EH (cell line): ENCODE measurements around the gene GRIA1.
A peak's percentile ranks its signal among the peaks of the same experiment; 100 is the strongest.

ENCODE experiments used
- DNase-seq: peaks from one replicate; pipeline ENCODE4 v3.0.0-alpha.2; 2015; ENCODE audit warnings: low read depth

The GRIA1 gene

DNA sequence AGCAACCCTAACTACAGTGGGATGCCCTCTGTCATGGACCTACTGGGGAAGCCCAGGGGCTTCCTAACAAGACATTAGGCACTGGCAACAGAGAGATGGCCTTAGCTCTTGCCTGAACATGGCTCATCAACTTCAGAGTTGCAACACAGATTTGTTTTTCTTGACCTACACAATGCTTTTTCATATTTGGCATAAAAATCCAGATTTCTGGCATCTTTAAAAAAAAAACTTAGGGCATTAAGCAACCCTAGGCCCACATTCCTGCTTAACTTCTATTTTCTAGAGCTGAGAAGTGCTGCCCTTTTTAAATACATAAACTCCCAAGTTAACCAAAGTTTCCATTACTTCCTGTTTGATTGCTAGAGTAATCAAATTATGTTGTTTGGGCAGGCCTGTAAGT is 8.0 kb downstream of the GRIA1 start:
- DNase-seq = peak; percentile 14

DNA sequence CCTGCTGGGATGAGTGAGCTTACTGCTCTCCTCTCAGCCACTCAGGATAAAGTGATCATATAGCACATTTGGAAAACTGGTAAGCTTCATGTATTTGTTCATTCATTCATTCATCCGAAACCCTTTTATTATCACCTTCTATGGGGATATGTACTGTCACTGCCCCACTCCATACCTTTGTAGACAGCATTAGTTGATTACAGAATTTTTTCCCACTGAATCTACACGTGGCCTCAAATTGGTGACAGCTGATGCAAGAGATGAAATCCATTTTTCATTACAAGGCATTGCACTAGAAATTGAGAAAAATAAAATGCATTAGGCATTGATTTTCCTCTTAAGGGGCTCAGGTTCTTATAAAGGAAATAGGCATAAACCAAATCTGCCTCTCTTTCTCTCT is 9.7 kb downstream of the GRIA1 start:
- DNase-seq = no peak

DNA sequence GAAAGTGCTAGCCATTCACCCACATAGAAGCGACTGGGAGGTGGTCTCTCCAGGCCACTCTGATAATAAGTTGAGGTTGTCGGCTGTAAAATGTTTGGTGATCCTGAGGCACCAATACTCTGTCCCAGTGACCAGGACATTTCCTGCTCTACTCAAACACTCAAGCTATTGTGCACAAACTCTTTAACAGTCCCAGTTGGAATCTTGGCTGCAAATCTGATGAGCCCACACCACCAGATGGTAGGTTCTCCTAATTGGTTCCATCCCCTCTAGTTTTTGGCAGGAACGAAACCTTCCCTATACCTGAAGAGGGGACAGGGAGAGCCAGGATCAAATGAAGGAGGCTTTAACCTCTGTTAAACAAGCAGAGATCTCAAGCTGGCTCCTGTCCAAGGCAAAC is 14.3 kb downstream of the GRIA1 start:
- no peak for DNase-seq

GRCh38 chr5:153508700-153509099 is 18.2 kb downstream of the GRIA1 start:
- DNase-seq = no peak

DNA sequence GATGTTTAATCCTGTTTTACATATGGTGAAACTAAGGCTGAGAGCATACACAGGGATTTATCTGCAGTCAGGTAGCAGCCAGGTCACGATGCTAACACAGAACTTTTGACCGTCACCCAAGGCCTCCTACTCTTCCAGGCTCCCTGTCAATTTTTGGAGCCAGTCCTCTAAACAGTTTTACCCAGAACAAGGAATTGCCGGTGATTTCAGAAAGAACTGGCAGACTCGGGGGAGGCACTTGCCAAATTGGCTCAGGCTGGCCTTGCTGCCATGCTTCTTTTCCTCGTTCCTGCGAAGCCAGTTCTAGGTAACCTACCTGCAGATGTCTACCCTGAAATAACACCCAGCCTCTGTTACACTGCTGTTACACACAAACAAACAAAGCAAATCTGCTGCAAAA is 21.2 kb downstream of the GRIA1 start:
- DNase-seq = no peak

GRCh38 chr5:153513156-153513555 is 22.7 kb downstream of the GRIA1 start:
- DNase-seq = peak; percentile 74

DNA sequence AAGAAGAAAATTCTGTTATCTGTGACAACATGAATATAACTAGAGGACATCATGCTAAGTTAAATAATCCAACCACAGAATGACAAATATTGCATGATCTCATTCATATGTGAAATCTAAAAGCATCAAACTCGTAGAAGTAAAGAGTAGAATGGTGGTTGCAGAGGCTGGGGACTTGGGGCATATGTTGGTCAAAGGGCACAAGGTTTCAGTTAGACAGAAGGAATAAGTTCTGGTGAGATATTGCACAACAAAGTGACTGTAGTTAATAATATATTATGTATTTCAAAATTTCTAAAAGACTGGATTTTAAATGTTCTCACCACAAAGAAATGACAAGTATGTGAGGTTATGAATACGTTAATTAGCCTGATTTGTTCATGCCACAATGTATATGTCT is 24.8 kb downstream of the GRIA1 start:
- DNase-seq = peak; percentile 57

DNA sequence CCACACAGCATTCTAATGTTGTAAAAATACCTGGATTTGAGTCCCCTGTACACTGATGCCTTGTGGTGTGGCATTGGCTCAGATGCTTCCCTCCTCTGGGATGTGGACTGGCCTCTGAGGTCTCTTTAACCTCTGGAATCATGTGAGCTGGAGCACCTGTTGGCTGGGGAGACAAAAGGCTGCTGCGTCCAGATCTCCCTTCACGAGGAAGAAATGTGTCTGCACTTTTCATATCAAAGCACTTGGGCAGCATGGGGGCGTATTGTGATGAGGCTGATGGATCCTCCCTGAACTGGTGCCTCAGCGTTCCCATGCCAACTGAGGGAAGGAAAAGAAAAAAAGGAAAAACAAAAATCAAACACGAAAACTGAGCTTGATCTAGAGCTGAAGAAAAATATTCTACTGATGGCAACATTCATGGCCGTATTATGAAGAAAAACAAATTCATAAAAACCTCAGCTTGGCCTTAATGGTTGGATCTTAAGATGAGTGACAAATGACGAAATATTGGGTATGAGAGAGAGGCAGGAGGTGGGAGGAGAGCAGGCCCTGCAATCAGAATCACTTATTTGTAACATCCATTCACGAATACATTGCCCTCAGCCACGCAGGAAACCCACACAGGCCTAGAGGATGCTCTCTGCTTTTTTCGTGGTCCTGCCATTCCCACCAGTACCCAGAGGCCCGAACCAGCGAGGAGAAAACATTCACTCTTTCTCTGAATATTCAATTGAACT is 26.2 kb downstream of the GRIA1 start:
- DNase-seq = no peak

GRCh38 chr5:153517241-153517611 is 26.8 kb downstream of the GRIA1 start:
- DNase-seq = no peak

GRCh38 chr5:153520137-153520536 is 29.7 kb downstream of the GRIA1 start:
- DNase-seq = no peak

DNA sequence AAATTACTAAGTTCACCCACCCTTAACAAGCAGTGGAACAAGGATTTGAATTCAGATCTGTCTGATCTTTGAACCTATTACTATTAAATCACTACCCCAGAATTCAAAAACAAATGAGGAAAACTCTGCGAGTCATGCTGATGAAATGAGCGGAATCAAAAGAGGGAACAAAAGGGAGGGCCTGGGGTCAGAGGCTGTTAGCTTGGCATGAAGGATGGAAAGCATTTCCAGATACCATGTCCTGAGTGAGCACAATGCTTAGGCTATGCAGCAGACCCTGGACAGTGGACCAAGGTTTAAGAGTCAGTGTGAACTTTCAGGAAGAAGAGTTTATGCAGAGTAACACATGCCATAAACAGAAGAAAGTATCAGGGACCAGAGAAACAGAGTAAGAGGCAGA is 30.5 kb downstream of the GRIA1 start:
- DNase-seq = peak; percentile 77

DNA sequence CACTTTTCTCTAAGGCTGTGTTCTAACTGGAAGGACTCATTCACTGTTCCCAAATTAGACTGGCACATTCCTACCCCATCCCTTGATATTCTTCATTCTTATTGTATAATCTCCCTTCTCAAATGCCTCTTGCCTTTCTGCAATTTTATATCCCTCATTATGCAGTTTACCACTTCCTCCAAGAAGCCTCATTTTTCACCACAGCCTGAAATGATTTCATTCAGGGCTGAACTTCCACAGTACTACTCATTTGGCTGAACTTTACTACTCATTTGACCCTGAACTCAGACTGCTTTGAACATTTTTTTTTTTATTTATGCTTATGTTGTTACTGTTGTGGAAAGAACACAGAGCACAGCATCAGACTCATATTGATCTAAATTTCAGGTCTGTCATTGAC is 32.7 kb downstream of the GRIA1 start:
- peak; percentile 85 for DNase-seq

- peak; percentile 87 for DNase-seq
Observed at GRCh38 chr5:153523831-153524230, 33.4 kb downstream of the GRIA1 start.

- no peak for DNase-seq
Observed at GRCh38 chr5:153525536-153525935, 35.1 kb downstream of the GRIA1 start.

DNA sequence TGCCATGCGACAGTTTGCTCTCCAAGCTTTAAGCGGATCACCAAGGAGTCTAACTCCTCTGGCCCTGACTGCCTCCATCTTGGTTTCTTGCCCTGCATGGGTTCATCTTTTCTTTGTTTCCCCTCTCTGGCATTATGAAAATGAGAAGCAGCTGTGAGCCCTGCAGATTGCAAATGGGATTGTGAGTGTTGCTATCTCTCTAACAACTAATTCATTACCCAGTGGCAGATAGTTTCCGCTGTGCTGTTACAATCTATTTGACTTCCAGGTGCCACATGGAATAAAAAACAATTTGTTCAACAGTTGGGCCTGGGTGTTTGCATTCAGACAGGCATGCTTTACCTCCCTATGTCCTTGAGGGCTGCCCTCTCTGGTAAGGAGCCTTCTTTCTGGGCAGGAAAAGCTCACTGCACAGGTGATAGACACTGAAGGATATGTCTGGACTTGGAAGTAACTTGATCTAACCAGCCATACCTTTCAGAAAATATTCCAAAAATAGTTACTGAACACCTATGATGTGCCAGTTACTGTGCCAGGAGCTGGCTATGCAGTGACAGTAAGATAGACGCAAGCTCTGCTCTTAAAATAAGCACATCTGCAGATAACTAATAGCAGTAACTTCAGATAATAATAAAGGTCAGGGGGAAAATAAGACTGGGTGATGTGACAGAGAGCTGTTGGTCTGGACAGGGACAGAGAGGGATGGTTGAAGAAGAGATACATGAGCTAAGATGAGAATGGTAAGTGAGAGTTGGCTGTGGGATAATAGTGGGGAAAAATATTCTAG is 40.1 kb downstream of the GRIA1 start:
- no peak for DNase-seq

GRCh38 chr5:153533546-153533945 is 43.1 kb downstream of the GRIA1 start:
- DNase-seq = no peak

- no peak for DNase-seq
Observed at GRCh38 chr5:153534102-153534501, 43.6 kb downstream of the GRIA1 start.

DNA sequence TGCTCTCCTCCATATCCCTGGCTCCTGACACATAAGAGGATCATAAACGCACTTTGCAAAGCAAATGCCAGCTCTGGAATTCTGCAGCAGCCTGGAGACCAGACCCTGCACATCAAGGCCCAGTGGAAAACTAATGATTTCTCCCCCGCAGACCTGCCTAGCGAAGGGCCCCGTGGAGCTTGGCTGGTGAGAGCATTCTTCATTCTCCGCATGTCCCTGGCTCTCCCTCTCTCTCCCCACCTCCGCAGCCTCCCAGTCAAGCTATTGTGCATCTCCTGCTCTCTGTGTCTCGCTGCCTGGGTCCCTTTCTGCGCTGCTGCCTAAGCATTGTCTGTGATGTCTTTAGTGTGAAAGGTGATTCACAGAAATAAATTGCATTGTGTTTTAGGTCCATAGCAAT is 46.7 kb downstream of the GRIA1 start:
- no peak for DNase-seq

- no peak for DNase-seq
Observed at GRCh38 chr5:153539983-153540382, 49.5 kb downstream of the GRIA1 start.

- peak; percentile 56 for DNase-seq
Observed at GRCh38 chr5:153542536-153542935, 52.1 kb downstream of the GRIA1 start.

DNA sequence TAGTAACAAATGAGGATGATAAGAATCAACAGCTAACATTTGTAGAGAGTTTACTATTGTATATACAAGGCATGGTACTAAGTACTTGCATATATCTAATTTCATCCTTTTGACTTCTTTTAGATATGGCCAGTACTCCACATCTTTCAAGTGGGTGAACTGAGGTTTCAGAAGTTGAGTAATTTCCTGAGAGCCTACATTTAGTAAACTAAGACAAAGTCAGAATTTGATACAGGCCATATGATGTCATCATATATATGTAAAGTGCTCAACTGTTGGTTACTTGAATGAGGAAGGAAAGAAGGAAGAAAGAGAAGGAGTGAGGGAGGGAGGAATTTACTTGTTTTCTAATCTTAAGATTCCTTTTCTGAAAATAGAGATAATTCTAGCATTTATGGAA is 52.8 kb downstream of the GRIA1 start:
- DNase-seq = no peak

DNA sequence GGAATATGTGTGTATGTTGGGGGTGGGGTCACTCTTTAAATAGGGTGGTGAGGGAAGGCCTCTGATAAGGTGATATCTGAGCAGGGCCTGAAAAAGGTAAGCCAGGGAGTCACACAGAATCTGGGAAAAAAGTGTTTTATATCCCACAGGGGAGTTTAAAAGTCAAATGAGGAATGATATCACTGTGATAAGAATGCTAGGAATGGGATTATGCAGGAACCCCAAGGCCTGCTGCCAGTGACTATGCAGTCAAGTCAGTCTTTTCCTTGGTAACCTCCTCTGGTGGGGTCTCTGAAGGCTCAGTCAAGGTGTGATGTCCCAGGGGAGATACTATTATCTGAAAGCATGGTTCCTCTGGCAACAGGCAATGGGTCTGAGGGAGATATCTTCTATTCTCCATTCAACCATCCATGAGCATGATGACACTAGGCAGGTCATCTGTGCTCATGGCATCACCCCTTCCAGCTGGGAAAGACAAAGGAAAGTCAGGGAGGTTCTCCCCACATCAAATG is 53.5 kb downstream of the GRIA1 start:
- peak; percentile 65 for DNase-seq

DNA sequence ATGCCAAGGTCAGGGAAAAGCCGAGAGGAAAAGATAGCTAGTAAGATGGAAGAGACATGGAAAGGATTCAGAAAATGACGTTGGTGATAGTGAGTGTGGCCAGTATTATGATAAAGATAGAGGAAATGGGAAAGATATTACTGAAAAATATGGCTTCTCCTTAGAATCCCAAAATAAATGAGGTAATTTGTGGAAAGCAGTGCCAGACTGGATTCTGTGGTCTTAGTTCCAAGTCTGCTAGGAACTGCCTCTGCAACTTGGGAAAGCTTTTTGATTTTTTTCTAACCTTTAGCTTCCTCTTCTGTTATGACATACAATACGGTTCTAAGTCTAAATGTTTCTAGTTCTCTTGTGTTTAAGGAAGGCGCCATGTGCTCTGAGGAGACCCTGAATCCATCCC is 54.2 kb downstream of the GRIA1 start:
- no peak for DNase-seq

GRCh38 chr5:153546566-153546965 is 56.1 kb downstream of the GRIA1 start:
- DNase-seq = peak; percentile 87
